GM12873 (cell line): Measurements from ENCODE around the gene ADARB2.

Experiments
- TF ChIP-seq, protein P1 (sequence below): IDR thresholded peaks from 2 replicates; pipeline ENCODE4 v1.5.1; 2012; ENCODE audit warnings: low read depth, mild to moderate bottlenecking, moderate library complexity, low read length, control low read depth; ENCODE audit not compliant: insufficient read depth; ENCODE audit errors: missing control alignments

ADARB2 gene

DNA sequence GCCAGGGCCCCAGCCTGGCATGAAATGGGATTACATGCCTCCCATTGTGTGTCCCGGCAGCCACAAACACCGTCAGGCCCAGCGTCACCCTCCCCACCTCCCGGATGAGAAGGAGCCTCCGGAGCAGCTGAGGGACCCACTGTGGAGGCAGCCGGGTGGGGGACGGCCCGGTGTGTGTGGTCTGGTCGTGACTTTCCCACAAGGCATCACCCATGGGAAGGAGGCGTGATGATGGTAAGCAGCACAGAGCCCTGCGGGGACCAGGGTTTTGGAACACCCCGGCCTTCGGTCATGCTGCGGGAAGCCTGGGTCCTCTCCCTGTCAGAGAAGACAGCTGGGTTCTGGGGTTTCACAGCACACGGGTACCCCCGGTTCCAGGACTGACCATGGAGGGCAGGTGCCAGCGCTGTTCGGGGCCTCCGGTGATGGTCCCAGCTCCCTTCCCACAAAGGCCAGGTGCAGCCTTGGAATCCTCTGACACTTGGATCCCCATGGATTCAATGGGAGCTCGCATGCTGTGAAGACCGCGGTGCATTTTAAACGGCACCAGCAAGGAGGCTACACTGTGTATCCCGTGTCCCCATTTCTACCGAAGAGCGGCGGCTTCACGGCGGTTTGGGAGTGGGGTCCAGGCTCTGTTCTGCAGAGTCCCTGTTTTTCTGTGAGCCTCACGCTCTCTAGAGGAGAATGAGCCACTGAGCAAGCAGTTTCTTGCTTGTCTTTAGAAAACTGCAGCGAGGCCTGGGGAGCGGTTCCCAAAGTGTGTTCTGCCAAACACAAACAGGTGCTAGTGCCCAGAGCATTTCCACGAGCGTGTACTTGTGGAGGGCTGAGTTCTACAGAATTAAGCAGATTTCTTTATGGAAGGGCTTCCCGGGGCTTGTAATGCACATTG lies 336.0 kb downstream of the ADARB2 start:
- TF ChIP-seq, protein P1, sequence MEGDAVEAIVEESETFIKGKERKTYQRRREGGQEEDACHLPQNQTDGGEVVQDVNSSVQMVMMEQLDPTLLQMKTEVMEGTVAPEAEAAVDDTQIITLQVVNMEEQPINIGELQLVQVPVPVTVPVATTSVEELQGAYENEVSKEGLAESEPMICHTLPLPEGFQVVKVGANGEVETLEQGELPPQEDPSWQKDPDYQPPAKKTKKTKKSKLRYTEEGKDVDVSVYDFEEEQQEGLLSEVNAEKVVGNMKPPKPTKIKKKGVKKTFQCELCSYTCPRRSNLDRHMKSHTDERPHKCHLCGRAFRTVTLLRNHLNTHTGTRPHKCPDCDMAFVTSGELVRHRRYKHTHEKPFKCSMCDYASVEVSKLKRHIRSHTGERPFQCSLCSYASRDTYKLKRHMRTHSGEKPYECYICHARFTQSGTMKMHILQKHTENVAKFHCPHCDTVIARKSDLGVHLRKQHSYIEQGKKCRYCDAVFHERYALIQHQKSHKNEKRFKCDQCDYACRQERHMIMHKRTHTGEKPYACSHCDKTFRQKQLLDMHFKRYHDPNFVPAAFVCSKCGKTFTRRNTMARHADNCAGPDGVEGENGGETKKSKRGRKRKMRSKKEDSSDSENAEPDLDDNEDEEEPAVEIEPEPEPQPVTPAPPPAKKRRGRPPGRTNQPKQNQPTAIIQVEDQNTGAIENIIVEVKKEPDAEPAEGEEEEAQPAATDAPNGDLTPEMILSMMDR = no peak

DNA sequence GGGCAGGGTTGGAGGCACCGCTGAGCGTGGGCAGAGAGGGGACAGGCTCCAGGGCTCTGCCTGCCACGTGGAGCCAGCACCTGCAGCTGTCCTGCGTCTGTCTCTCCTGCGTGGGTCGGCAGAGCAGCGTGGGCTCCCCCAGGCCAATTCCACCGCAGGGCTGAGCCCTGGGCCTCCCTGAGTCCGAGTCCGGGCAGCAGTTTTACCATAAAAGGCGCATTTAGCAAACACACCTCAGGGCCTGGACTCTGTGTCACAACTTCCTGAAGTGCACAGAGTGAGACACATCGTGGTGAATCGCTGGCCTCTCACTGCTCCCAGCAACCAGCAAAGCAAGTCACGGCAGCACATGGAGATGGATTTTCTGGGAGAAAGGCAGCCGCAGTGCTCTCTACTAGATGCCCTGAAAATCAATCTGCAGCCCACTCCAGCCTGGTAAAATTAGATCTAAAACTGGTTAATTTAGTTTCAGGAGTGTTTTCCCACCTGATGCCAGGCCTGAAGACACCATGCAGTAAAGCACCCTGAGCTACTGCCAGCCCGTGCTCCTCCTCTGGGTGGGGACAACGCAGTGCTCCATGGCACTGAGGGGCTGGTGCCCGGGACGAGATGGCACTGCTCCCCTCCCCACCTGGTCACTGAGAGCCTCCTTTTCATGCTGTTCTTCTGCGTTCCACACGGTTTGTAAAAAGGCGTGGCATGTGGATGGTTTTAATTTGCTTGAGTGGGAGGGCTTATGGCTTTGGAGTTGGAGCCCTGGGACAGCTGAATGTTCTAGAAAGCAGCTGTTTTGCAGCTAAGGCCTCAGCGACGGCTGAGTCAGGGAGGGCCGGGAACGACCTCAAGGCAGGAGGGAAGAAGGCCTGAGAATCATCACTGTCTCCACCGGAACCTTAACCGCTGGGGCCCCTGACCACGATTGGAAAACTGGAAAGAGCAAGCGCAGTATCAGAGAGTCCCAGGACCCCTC lies 336.9 kb downstream of the ADARB2 start:
- TF ChIP-seq, protein P1 = no peak

DNA sequence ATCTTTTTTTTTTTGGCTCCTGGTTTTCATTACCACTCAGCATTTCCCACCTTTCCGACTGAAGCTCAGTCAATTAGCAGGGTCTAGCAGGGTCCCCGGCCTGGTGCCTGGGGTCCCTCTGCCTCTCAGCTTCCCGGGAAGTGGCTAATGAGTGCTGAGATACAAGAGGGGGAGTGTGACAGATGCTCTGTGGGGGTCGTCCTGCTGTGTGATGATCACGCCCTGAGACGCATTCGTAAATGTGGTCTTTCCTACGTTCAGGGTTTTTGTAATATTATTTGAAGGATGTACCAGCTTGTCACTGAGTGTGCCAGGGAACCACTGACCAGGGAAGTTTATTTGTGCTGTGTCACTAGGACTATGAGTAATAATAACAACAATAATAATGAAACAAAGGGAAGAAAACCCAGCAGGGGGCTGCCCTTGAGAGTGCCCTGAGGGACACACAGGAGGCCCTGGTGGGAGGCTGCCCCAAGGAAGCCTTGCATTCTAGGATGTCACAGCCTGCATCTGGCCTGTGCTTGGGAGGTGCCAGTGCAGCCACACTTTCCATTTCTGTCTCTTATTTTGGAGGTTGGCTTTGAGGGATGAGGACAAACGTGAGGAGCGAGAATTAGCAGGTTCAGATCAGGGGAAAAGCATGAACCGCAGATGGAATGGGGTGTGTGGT lies 337.8 kb downstream of the ADARB2 start:
- TF ChIP-seq, protein P1 = no peak

DNA sequence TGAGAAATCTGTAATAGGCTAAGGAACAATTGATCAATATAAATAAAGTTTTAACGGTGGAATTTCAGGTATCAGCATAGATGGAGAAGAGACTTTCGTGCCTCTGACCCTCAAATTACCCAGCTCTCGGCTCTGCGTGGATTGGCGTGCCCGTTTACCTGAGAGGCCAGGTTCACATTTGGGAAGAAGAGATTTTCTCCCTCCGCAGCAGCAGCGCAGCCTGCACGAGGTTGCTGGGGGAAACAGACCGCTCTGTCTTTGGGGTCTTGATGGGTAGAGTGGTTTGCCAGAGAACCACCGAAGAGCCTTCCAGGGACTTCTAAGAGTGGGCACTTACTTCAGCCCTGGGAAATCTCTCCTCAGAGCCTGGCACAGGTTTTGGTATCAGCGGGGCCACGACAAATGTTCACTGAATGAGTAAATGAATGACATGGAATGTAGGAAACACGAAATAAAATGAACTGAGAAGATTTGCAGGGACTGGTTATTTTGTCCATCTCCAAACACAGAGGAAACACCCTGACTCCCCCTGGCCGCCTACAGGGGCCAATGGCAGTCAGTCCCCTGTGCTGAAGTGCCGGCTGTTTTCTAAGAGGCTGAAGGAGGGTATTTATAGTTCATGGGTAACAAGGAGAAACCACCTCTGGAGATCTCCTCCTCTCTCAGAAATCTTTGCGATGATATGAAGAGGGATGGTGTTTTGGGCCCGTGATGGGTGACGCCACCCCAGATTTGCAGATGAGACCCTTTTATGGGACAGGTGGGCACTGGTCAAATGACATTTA lies 338.5 kb downstream of the ADARB2 start:
- TF ChIP-seq, protein P1 = no peak

DNA sequence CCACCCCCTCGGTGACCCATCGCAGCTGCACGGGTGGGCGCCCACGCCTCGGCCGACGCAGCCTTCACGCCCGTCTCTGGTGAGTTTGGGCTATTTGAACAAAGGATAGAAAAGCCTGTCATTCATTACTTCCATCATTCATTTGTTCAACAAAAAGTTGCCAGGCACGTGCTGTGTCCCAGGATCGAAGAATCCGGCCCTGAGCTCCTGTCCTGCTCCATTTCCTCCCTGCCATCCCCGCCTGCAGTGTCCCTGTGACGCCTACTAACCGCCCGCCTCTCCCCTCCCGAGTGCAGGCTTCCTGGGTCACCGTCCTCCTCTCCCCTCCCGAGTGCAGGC lies 341.1 kb downstream of the ADARB2 start:
- TF ChIP-seq, protein P1 = no peak

DNA sequence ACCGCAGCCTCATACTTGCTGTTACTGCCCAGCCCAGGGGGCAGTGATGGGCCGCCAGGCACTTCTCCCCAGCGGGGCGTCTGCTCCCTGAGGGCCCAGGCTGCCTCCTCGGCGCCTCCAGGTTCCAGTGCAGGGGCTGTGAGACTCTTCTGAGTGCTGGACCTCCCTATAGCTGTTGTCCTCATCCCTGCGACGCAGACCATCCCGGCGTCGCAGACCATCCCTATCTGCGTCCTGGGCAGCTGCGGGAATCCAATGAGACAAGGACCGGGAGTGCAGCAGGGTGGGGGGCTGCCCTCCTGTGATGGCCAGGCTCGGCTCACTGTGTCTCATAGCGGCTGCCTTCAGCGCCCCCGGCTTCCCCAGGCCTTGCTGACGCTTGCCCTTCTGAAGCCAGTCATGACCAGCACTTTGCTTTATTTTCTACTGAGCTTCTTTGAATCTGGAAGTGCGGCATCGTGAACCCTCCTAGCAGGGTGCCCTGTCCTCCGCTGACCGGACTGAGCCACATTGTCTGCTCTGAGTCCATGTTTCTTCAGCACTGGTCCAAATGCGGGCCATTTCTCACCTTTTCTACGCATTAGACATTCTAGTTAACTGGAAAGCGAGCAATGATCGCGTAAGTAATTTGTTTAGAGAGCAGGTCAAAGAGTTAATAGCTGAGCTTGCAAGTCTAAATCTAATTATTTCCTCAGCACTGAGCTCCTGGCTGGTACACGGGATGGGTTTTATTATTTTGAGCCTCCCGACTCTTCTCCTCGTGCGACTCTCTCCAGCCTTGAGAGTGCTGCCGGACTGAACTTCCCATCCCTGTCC lies 341.6 kb downstream of the ADARB2 start:
- TF ChIP-seq, protein P1 = no peak
